Liver (tissue), 3 donors: ENCODE measurements around the gene GOLGA6D.

Experiments used
- EGR1 ChIP-seq, 2 donors: IDR thresholded peaks; 2 replicates each; pipeline ENCODE4 v1.6.1; 2016 to 2018; ENCODE audit warnings: antibody characterized with exemption in 2 of 2, low read depth in 2 of 2
- GABPA ChIP-seq, 2 donors: IDR thresholded peaks in 1 of 2; conservative IDR thresholded peaks in 1 of 2; 2 replicates each; pipeline ENCODE4 v1.6.1; 2016; ENCODE audit warnings: antibody characterized with exemption in 2 of 2, mild to moderate bottlenecking in 1 of 2, moderate library complexity in 1 of 2
- HNF4A ChIP-seq, 2 donors: conservative IDR thresholded peaks; 2 replicates each; pipeline ENCODE4 v1.6.1; 2016; ENCODE audit warnings: antibody characterized with exemption in 2 of 2, mild to moderate bottlenecking in 2 of 2
- HNF4G ChIP-seq: IDR thresholded peaks from 2 replicates; pipeline ENCODE4 v1.6.1; 2016; ENCODE audit warnings: antibody characterized with exemption
- JUND ChIP-seq, 2 donors: IDR thresholded peaks; 2 replicates each; pipeline ENCODE4 v1.6.1; 2016; ENCODE audit warnings: antibody characterized with exemption in 2 of 2
- RAD21 ChIP-seq, 2 donors: IDR thresholded peaks; 2 replicates each; pipeline ENCODE4 v1.6.1; 2016; ENCODE audit warnings: antibody characterized with exemption in 2 of 2, mild to moderate bottlenecking in 2 of 2
- RXRA ChIP-seq, 2 donors: IDR thresholded peaks; 2 replicates each; pipeline ENCODE4 v1.6.1; 2017 to 2018; ENCODE audit warnings: antibody characterized with exemption in 2 of 2, mild to moderate bottlenecking in 1 of 2
- TAF1 ChIP-seq: conservative IDR thresholded peaks from 2 replicates; pipeline ENCODE4 v1.6.1; 2016; ENCODE audit warnings: antibody characterized with exemption, mild to moderate bottlenecking
- YY1 ChIP-seq: IDR thresholded peaks from 2 replicates; pipeline ENCODE4 v1.6.1; 2016; ENCODE audit warnings: antibody characterized with exemption, mild to moderate bottlenecking
- TF ChIP-seq, protein P1 (sequence below): fragments of 150-350 bp; IDR thresholded peaks from 2 replicates; pipeline ENCODE4 v1.5.1; 2017; ENCODE audit warnings: improper control_type of control experiment, low read depth, low read length; ENCODE audit not compliant: missing input control
- TF ChIP-seq, protein P2 (sequence below): IDR thresholded peaks from 2 replicates; pipeline ENCODE4 v1.6.1; 2016; ENCODE audit warnings: antibody characterized with exemption, mild to moderate bottlenecking
- TF ChIP-seq, protein P3 (sequence below): IDR thresholded peaks from 2 replicates; pipeline ENCODE4 v1.6.1; 2016; ENCODE audit warnings: antibody characterized with exemption
- donor health status: healthy.
- donor health status: healthy.

DNA sequence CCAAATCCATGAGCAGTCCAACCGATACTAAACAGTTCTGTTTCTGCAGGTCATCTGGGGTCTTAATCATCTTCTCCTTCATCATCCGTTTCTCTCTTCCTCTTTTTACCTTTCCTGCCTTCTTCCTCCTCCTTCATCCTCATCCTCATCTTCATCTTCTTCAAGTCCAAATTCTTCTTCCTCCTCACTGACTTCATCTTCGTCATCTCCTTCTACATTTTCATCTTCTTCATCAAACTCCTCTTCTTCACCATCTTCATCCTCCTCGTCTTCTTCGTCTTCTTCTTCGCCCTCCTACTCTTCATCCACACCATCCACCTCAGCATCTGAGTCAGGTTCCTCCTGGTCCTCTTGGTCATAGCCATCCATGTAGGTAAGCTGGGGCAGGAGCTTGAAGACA is 39.1 kb downstream of the GOLGA6D start:
- TF ChIP-seq, protein P1, sequence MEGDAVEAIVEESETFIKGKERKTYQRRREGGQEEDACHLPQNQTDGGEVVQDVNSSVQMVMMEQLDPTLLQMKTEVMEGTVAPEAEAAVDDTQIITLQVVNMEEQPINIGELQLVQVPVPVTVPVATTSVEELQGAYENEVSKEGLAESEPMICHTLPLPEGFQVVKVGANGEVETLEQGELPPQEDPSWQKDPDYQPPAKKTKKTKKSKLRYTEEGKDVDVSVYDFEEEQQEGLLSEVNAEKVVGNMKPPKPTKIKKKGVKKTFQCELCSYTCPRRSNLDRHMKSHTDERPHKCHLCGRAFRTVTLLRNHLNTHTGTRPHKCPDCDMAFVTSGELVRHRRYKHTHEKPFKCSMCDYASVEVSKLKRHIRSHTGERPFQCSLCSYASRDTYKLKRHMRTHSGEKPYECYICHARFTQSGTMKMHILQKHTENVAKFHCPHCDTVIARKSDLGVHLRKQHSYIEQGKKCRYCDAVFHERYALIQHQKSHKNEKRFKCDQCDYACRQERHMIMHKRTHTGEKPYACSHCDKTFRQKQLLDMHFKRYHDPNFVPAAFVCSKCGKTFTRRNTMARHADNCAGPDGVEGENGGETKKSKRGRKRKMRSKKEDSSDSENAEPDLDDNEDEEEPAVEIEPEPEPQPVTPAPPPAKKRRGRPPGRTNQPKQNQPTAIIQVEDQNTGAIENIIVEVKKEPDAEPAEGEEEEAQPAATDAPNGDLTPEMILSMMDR, result no peak
- no peak for TF ChIP-seq RXRA (IDR thresholded peaks at IDR 0.05)
- TF ChIP-seq TAF1, result no peak
- TF ChIP-seq, protein P2, sequence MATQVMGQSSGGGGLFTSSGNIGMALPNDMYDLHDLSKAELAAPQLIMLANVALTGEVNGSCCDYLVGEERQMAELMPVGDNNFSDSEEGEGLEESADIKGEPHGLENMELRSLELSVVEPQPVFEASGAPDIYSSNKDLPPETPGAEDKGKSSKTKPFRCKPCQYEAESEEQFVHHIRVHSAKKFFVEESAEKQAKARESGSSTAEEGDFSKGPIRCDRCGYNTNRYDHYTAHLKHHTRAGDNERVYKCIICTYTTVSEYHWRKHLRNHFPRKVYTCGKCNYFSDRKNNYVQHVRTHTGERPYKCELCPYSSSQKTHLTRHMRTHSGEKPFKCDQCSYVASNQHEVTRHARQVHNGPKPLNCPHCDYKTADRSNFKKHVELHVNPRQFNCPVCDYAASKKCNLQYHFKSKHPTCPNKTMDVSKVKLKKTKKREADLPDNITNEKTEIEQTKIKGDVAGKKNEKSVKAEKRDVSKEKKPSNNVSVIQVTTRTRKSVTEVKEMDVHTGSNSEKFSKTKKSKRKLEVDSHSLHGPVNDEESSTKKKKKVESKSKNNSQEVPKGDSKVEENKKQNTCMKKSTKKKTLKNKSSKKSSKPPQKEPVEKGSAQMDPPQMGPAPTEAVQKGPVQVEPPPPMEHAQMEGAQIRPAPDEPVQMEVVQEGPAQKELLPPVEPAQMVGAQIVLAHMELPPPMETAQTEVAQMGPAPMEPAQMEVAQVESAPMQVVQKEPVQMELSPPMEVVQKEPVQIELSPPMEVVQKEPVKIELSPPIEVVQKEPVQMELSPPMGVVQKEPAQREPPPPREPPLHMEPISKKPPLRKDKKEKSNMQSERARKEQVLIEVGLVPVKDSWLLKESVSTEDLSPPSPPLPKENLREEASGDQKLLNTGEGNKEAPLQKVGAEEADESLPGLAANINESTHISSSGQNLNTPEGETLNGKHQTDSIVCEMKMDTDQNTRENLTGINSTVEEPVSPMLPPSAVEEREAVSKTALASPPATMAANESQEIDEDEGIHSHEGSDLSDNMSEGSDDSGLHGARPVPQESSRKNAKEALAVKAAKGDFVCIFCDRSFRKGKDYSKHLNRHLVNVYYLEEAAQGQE, result no peak
- TF ChIP-seq EGR1 (IDR thresholded peaks at IDR 0.05; ENCODE audit: low read depth in 2 of 2), result no peak
- TF ChIP-seq GABPA (IDR thresholded peaks at IDR 0.05 in 1 of 2, conservative IDR thresholded peaks at IDR 0.05 in 1 of 2), result no peak
- TF ChIP-seq, protein P3, sequence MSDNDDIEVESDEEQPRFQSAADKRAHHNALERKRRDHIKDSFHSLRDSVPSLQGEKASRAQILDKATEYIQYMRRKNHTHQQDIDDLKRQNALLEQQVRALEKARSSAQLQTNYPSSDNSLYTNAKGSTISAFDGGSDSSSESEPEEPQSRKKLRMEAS, result no peak
- TF ChIP-seq RAD21 (IDR thresholded peaks at IDR 0.05), result no peak
- TF ChIP-seq HNF4G, result no peak
- TF ChIP-seq JUND (IDR thresholded peaks at IDR 0.05), result no peak
- no peak for TF ChIP-seq YY1
- TF ChIP-seq HNF4A (conservative IDR thresholded peaks at IDR 0.05), result no peak
